Pancreas (tissue), 10 donors: ENCODE measurements around the gene ITGB2. TPM values are rescaled to one million over a fixed set of nuclear protein-coding genes. Genes with fewer than 3 reads are reported as not detected.
A peak's percentile ranks its signal among the peaks of the same experiment; 100 is the strongest.
"Not testable (repeated sequence)": the region's sequence is repeated elsewhere in the genome, so short reads cannot be mapped to it uniquely, and the experiment has no call there.

Experiments used
- ATAC-seq, 4 donors: fragments of 200-7000 bp; cut with Tn5 transposase; one replicate each; pipeline versions ENCODE4 v1.8.0 to v1.9.1; 2020; ENCODE audit warnings: mild to moderate bottlenecking in 4 of 4, moderate library complexity in 4 of 4
- DNase-seq, 6 donors: peaks; one replicate each; pipeline ENCODE4 v3.0.0-alpha.2; 2020
- FAIRE-seq: peaks from 2 replicates; lab custom pipeline; 2012; peaks lifted over from hg19 to GRCh38; lab: Jason Lieb, UNC
- H3K27ac ChIP-seq, 4 donors: fragments of 200-600 bp; sonication (generic); 1 replicate in 3 of 4; 2 replicates in 1 of 4; pipeline versions ENCODE4 v1.5.0 to v1.8.0; 2020
- H3K27me3 ChIP-seq, 4 donors: fragments of 200-600 bp; one replicate each; pipeline ENCODE4 v1.8.0; 2021
- H3K36me3 ChIP-seq, 3 donors: fragments of 200-600 bp; sonication (generic) in 1 of 3; one replicate each; pipeline versions ENCODE4 v1.5.0 to v1.8.0; 2020 to 2021
- H3K4me1 ChIP-seq, 3 donors: fragments of 200-600 bp; one replicate each; pipeline ENCODE4 v1.8.0; 2021
- H3K4me3 ChIP-seq, 4 donors: fragments of 200-600 bp; sonication (generic) in 2 of 4; one replicate each; pipeline versions ENCODE4 v1.5.0 to v1.8.0; 2020 to 2021
- H3K9me3 ChIP-seq, 4 donors: fragments of 200-600 bp; one replicate each; pipeline ENCODE4 v1.8.0; 2021
- WGBS, 2 donors: extraction: QIAGEN DNeasy Blood & Tissue Kit; methylation state at CpG; one replicate each; pipeline ENCODE4 v1.1.7; 2013; 5-methylcytosine and 5-hydroxymethylcytosine counted together
- intact Hi-C, 3 donors: fragments of 100-400 bp; cut with DNase I; formaldehyde crosslinking; loops; one replicate each; pipeline versions ENCODE4 v1.11.1 to v1.14.2; 2022
- polyA plus RNA-seq, 2 donors: library from polyadenylated mRNA; stranded (reverse); fragments of 200-250 nt; gene quantifications; one replicate each; pipeline ENCODE4 v1.2.3, GENCODE V29; 2013
- total RNA-seq, 6 donors: library from RNA; stranded (reverse); fragmentation: NEBNext Ultra II Directional in 4 of 6; extraction: Animal tissue kit (Norgen Biotek cat#: 25700) in 4 of 6; gene quantifications; one replicate each; pipeline versions ENCODE4 v1.2.1 to v1.2.4, GENCODE V29; 2021 to 2023
- TF ChIP-seq, protein P1 (sequence below), 4 donors: fragments of 200-600 bp; sonication (generic) in 3 of 4; IDR thresholded peaks; one replicate each; pipeline versions ENCODE4 v1.5.0 to v1.8.0; 2021; ENCODE audit warnings: antibody characterized with exemption in 4 of 4
- donor health status: healthy with polysubstance abuse.
- donor health status: DM: no; HTN: no; CAD: no; lungs with moderate emphysema.
- donor health status: DM: no; HTN: no; CAD: no.
- donor health status: control.
- donor health status: control.
- donor health status: Bipolar disorder and iron deficiency.
- donor health status: DM: yes; HTN: yes; CAD: no.
- donor health status: DM: no; HTN: no; CAD: no.
- donor health status: DM: no; HTN: no; CAD: no.
- donor health status: DM: yes; HTN: yes; CAD: no.

Gene ITGB2
- total and polyA plus RNA-seq, 8 donors, result 1.1 to 88.0 (median 11.6) TPM

DNA sequence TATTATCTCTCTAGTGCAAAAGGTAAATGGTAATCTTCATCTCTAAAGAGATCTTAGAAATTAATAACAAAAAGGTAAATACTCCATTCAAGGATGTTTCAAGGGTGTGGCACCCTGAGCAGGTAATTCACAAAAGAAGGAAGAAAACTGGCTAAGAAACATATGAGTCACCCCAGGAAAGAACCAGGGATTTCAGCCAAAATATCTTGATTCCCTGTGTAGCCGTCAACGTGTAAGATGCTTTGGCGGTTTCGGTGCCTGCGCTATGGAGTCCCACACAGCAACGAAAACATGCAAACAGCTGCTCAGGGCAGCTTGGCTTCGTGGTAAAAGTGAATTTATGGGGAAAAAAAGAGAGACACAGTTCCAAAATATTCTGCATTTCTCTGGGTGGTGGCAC is 3.7 kb downstream of the ITGB2 start:
- no peaks in the 10 kb centered on the region for H3K36me3 ChIP-seq
- intact Hi-C loops, result no loop called here
- FAIRE-seq (no peak), DNase-seq (no peak), ATAC-seq (peak in 1 of 4 donors; percentile 12)
- 55 to 58% methylated on average over 7 of the region's 7 CpGs for WGBS, 2 donors
- TF ChIP-seq, protein P1, sequence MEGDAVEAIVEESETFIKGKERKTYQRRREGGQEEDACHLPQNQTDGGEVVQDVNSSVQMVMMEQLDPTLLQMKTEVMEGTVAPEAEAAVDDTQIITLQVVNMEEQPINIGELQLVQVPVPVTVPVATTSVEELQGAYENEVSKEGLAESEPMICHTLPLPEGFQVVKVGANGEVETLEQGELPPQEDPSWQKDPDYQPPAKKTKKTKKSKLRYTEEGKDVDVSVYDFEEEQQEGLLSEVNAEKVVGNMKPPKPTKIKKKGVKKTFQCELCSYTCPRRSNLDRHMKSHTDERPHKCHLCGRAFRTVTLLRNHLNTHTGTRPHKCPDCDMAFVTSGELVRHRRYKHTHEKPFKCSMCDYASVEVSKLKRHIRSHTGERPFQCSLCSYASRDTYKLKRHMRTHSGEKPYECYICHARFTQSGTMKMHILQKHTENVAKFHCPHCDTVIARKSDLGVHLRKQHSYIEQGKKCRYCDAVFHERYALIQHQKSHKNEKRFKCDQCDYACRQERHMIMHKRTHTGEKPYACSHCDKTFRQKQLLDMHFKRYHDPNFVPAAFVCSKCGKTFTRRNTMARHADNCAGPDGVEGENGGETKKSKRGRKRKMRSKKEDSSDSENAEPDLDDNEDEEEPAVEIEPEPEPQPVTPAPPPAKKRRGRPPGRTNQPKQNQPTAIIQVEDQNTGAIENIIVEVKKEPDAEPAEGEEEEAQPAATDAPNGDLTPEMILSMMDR (IDR thresholded peaks at IDR 0.05), result no peak
- H3K9me3 ChIP-seq, result no peaks in the 10 kb centered on the region
- no peak overlapping the region for H3K4me3 ChIP-seq
- no peaks in the 10 kb centered on the region for H3K4me1 ChIP-seq
- no peak overlapping the region for H3K27ac ChIP-seq
- peaks cover 0 to 8% (median 0%) of the 10 kb centered on the region in 4 donors for H3K27me3 ChIP-seq

DNA sequence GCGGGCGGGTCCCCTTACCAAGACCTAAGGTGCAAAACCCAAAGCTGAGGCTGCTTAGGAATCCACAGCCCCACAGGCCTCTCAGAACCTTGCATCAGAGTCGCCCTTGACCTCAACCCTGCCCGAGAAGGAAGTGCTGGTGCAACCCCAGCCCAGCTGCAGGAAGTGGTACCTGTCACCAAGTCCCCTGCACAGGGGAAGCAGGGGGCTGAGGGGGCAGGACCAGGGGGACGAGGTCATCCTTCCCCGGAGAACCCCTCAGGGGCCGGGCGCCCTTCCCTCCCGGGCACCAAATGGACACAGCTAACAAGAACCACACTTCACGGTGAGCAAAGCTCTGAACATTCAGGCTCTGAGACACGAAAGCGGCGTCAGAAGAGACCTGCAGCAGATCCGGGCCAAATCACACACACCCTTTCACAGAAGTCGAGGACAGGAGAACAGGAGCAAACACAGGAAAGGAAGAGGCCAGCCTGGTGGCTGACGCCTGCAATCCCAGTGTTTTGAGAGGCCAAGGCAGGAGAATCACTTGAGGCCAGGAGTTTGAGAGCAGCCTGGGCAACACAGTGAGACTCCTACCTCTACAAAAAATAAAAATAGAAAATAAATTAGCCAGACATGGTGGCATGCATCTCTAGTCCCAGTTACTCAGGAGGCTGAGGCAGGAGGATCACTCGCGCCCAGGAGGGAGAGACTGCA is 6.4 kb downstream of the ITGB2 start:
- TF ChIP-seq, protein P1 (IDR thresholded peaks at IDR 0.05), result no peak
- peaks cover 6 to 16% (median 9%) of the 10 kb centered on the region in 3 donors for H3K4me1 ChIP-seq
- H3K27me3 ChIP-seq, result no peaks in the 10 kb centered on the region
- no peak overlapping the region for H3K27ac ChIP-seq
- no peak for FAIRE-seq
- ATAC-seq, result no peak
- H3K36me3 ChIP-seq, result no peaks in the 10 kb centered on the region
- 78 to 89% methylated on average over 18 of the region's 18 CpGs for WGBS, 2 donors
- no peaks in the 10 kb centered on the region for H3K9me3 ChIP-seq
- intact Hi-C loops, result no loop called here
- DNase-seq, result peak in 1 of 6 donors; percentile 59
- no peak overlapping the region for H3K4me3 ChIP-seq

DNA sequence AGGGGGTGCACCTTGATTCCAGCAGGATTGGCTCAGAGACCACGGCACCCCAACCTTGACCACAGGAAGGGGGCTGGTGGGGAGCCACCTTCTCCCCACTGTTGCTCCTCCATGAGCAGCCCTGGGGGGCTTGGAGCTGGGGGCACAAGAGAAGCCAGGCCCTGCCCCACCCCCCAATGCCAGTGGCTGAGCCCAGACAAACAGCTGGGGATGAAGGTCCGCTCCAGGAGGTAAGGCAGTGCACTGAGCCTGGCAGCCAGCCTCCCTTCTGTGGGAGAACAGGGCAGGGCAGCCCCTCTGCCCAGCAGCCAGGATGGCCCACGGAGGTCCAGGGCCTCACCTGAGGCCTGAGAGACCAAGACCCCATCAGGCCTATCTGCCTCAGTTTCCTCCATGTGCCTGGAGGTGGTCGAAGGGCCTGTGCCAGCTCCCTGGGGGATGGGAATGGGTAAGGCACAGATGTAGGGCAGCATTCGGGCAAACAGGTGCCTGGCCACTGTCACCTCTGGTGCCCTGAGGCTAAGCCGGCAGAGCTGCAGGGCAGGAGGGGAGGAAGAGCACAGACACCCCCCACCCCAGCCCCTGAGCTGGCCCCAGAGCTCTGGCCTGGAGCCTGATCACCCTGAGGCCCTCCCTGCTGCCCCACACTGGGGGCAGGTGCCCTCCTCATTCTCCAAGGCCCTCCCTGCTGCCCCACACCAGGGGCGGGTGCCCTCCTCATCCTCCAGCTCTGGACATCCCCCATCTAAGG is 7.1 kb downstream of the ITGB2 start:
- Histone ChIP-seq H3K27ac (no peak overlapping the region), H3K4me1 (peaks cover 6 to 16% (median 9%) of the 10 kb centered on the region in 3 donors), H3K27me3 (no peaks in the 10 kb centered on the region), H3K9me3 (no peaks in the 10 kb centered on the region), H3K36me3 (no peaks in the 10 kb centered on the region), H3K4me3 (no peak overlapping the region)
- TF ChIP-seq, protein P1 (IDR thresholded peaks at IDR 0.05), result no peak
- FAIRE-seq (no peak), DNase-seq (peak in 1 of 6 donors; percentile 66), ATAC-seq (no peak)
- intact Hi-C loops, result no loop called here
- WGBS, 2 donors, result 72 to 88% methylated on average over 6 to 7 of the region's 7 CpGs

DNA sequence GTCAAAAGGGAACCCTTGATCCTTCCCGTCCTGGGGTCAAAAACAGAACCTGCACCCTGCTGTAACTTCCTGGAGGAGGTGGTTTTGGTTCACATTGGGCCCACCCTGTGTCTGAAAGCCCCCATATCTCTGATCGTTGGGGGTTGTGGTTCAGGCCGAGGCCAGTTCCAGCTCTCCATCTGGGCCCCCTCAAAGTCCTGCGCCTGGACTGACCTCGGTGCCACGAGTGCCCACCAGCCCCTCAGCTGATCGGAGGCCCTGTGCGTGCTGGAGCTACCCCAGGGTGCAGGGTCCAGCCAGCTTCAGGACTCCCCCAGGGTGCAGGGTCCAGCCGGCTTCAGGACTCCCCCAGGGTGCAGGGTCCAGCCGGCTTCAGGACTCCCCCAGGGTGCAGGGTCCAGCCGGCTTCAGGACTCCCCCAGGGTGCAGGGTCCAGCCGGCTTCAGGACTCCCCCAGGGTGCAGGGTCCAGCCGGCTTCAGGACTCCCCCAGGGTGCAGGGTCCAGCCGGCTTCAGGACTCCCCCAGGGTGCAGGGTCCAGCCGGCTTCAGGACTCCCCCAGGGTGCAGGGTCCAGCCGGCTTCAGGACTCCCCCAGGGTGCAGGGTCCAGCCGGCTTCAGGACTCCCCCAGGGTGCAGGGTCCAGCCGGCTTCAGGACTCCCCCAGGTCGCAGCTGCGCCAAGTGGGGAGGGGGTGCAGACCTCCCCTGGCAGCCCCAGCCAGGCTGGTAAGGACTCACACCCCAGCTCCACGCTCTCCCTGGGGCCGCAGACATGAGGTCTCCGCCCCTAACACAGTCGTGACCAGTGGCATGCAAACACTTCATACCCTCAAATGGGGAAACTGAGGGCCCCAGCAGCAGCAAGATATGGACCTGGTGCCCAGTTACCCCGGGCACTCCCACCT is 7.9 kb downstream of the ITGB2 start:
- H3K27me3 ChIP-seq, FAIRE-seq, H3K9me3 ChIP-seq, ATAC-seq, intact Hi-C loops, H3K4me3 ChIP-seq, H3K36me3 ChIP-seq: not testable (repeated sequence)
- 70 to 81% methylated on average over 16 to 19 of the region's 25 CpGs for WGBS, 2 donors
- peak overlapping the region in 1 of 4 donors; percentile 20 for H3K27ac ChIP-seq
- H3K4me1 ChIP-seq, result peaks cover 6 to 16% (median 9%) of the 10 kb centered on the region in 3 donors
- DNase-seq, result peak in 2 of 6 donors; percentile 21 to 58

DNA sequence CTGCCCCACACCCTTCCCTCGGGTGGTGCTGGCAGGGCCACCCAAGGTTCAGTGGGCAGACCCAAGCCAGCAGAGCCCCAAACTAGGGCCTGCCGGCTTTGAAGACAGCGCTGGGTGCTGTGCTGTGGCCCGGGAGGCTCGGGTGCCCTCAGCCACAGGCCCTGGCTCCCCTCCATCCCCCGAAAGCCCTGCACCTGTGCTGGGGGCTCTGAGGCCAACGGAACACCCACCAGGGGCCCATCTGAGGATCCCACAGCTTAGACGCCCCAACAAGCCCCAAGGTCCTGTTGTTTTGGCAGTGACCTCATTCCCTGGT is 8.6 kb downstream of the ITGB2 start:
- H3K4me1 ChIP-seq, result peaks cover 6 to 16% (median 9%) of the 10 kb centered on the region in 3 donors
- H3K9me3 ChIP-seq, result no peaks in the 10 kb centered on the region
- WGBS, 2 donors, result 71 to 86% methylated on average over 8 of the region's 8 CpGs

More for the DNA sequence above, 8.6 kb downstream of the ITGB2 start:
- DNase-seq (peak in 2 of 6 donors; percentile 25 to 56), ATAC-seq (no peak), FAIRE-seq (no peak)
- Histone ChIP-seq H3K36me3 (no peaks in the 10 kb centered on the region), H3K27me3 (no peaks in the 10 kb centered on the region), H3K4me3 (no peak overlapping the region), H3K27ac (peak overlapping the region in 2 of 4 donors; percentile 20 to 60)
- TF ChIP-seq, protein P1 (IDR thresholded peaks at IDR 0.05), result no peak
- intact Hi-C loops, result no loop called here
